GM12864 (cell line): Measurements from ENCODE around the gene EPAS1.

Source experiments
- DNase-seq: peaks from one replicate; pipeline ENCODE4 v3.0.0-alpha.2; 2011; ENCODE audit warnings: low read depth
- H3K4me3 ChIP-seq: 2 replicates; pipeline ENCODE4 v1.5.1; 2011; ENCODE audit warnings: mild to moderate bottlenecking, low read depth, low read length, control low read depth
- TF ChIP-seq, protein P1 (sequence below): IDR thresholded peaks from 2 replicates; pipeline ENCODE4 v1.5.1; 2011; ENCODE audit warnings: low read depth, mild to moderate bottlenecking, moderate library complexity, low read length, control low read depth, inconsistent platforms; ENCODE audit errors: missing control alignments

Gene EPAS1

DNA sequence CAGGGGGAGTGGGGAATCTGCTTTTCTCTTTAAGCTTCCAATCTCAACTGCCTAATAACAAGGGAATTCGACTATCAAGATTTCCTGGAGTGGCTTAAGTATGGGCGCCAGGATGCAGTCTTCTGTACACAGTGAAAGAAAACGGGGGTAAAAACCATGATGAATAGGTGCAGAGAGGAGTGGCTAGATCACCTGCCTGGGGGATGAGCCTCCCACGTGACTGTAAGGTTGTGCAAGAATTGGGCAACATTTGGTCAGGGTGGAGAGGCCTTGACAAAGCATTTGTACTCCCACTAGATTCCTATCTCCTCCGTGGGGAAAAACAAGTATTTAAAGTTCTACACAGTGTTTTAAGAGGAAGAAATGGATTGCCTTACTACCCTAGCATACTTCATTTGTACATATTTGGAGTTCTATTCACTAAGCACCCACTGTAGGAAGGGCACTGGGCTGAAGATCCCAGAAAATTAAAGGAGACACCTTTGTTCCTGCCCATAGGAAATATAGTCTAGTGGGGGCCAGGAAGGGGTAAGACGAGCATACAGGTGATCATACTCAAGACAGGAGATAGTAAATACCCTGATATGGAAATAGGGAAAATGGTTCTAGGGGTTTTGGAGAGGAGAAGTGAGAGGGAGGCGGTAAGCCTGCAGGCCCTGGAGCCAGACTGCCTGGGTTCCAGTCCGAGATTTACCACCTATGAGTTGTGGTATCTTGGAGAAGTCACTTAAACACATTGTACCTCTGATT, 29.2 kb downstream of the EPAS1 start:
- no peak for DNase-seq
- no peak overlapping the region for H3K4me3 ChIP-seq
- TF ChIP-seq, protein P1, sequence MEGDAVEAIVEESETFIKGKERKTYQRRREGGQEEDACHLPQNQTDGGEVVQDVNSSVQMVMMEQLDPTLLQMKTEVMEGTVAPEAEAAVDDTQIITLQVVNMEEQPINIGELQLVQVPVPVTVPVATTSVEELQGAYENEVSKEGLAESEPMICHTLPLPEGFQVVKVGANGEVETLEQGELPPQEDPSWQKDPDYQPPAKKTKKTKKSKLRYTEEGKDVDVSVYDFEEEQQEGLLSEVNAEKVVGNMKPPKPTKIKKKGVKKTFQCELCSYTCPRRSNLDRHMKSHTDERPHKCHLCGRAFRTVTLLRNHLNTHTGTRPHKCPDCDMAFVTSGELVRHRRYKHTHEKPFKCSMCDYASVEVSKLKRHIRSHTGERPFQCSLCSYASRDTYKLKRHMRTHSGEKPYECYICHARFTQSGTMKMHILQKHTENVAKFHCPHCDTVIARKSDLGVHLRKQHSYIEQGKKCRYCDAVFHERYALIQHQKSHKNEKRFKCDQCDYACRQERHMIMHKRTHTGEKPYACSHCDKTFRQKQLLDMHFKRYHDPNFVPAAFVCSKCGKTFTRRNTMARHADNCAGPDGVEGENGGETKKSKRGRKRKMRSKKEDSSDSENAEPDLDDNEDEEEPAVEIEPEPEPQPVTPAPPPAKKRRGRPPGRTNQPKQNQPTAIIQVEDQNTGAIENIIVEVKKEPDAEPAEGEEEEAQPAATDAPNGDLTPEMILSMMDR: no peak

DNA sequence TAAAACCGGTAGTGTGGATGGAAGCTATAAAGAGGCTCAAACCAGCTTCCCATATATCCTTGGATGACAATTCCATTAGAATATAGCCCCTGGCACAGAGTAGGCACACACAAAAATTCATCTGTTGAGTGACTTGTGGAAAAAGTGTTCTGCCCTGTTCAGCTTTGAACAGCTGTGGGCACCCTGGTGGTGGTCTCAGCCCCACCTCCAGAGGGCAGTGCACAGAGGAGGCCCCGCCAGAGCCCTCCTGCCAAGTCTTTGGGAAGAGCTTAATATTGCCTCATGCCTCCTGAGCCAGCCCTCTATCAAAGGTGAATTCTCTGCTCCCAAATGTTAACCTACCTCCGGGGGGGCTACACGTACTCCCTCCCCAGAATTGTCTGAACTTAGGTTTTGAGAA, 30.4 kb downstream of the EPAS1 start:
- TF ChIP-seq, protein P1: peak; percentile 27
- H3K4me3 ChIP-seq: no peak overlapping the region
- DNase-seq: no peak

- no peak for DNase-seq
- TF ChIP-seq, protein P1: no peak
- no peak overlapping the region for H3K4me3 ChIP-seq
These were observed 31.1 kb downstream of the EPAS1 start for GRCh38 chr2:46328291-46328690.

GRCh38 chr2:46328829-46329228, 31.6 kb downstream of the EPAS1 start:
- no peak overlapping the region for H3K4me3 ChIP-seq
- DNase-seq: no peak
- TF ChIP-seq, protein P1: no peak

GRCh38 chr2:46329340-46329739, 32.1 kb downstream of the EPAS1 start:
- TF ChIP-seq, protein P1: no peak
- DNase-seq: no peak
- no peak overlapping the region for H3K4me3 ChIP-seq

DNA sequence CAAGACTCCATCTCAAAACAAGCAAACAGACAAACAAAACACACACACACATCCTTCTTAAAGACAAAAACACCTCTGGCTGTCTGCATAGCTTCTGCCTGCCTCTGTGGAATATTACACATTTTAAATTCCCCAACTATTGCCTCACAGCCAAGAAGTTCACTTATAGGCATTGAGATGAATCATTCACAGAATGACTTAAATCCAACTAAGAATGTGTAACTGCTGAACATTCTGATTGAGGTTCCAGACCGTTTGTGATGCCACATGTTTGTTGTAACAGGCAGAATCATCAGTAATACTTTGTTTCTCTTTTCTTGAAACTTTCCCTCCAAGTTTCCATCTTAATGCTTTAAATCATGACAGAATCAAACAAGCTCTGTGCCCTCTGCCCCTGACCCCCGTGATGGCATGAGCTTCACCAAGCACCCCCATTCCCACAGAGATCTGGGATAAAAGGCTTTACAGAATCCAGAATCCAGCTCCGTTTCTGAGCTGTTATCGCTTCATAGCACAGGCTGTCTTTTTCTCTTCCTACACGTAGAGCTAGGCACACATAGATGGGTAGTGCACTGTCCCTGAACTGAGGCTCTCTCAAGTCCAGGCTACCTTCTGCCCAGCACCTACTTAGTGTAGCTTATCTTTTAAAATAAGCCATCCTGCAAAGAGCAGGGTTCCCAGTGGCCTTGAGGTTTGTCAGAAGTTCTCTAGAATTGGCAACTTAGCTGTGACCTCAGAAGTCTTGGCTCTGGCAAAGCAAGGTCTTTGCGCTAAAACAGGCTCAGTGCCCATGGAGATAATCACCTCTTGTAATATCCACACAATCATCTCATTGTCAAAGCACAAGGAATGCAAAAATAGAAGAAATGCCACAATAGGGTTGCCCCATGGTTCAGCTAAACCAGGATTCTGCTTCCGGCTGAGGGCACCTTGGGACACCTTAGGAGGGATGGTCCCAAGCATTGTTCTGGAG, 32.9 kb downstream of the EPAS1 start:
- H3K4me3 ChIP-seq: no peak overlapping the region
- DNase-seq: no peak
- TF ChIP-seq, protein P1: no peak
